ELR (cell line): ENCODE results near the gene SLC8A3.

Source experiments
- DNase-seq: peaks from one replicate; pipeline ENCODE4 v3.0.0-alpha.2; 2015; ENCODE audit warnings: low read depth

SLC8A3 gene

DNA sequence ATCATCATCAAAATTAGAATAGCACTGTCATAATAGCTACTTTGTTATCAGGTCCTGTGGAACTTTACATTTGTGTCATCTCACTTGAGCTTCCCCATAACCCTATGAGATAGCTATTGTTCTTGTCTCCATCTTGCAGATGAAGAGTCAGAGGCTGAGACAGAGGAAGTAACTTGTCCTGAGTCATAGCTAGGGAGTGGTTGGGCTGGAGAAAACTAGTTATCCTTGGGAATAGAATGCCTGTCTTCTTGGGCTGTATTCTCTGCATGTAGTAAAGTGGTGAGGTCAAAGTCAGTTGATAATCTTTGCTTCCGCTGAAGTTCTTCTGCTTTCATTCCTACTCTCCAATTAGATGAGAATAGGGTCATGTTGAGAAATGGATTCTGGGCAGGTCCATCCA lies 192.5 kb downstream of the SLC8A3 start:
- DNase-seq, result peak; percentile 54
